GM20000 (cell line): ENCODE data around the gene MMP10.

ENCODE experiments used
- DNase-seq: peaks from one replicate; pipeline ENCODE4 v3.0.0; 2012; ENCODE audit warnings: low spot score
- TF ChIP-seq, protein P1 (sequence below): IDR thresholded peaks from 2 replicates; pipeline ENCODE4 v1.5.1; 2012; ENCODE audit warnings: mild to moderate bottlenecking, control low read depth; ENCODE audit errors: extremely low read depth, missing control alignments

Gene MMP10

GRCh38 chr11:102809971-102810370 is 29.5 kb upstream of the MMP10 start:
- no peak for DNase-seq
- TF ChIP-seq, protein P1, sequence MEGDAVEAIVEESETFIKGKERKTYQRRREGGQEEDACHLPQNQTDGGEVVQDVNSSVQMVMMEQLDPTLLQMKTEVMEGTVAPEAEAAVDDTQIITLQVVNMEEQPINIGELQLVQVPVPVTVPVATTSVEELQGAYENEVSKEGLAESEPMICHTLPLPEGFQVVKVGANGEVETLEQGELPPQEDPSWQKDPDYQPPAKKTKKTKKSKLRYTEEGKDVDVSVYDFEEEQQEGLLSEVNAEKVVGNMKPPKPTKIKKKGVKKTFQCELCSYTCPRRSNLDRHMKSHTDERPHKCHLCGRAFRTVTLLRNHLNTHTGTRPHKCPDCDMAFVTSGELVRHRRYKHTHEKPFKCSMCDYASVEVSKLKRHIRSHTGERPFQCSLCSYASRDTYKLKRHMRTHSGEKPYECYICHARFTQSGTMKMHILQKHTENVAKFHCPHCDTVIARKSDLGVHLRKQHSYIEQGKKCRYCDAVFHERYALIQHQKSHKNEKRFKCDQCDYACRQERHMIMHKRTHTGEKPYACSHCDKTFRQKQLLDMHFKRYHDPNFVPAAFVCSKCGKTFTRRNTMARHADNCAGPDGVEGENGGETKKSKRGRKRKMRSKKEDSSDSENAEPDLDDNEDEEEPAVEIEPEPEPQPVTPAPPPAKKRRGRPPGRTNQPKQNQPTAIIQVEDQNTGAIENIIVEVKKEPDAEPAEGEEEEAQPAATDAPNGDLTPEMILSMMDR = no peak

- TF ChIP-seq, protein P1 = no peak
- peak; percentile 8 for DNase-seq
Observed at GRCh38 chr11:102807921-102808320, 27.5 kb upstream of the MMP10 start.

GRCh38 chr11:102806296-102806695 is 25.9 kb upstream of the MMP10 start:
- no peak for DNase-seq
- TF ChIP-seq, protein P1 = no peak

- no peak for DNase-seq
- TF ChIP-seq, protein P1 = no peak
Observed at GRCh38 chr11:102802341-102802740, 21.9 kb upstream of the MMP10 start.

DNA sequence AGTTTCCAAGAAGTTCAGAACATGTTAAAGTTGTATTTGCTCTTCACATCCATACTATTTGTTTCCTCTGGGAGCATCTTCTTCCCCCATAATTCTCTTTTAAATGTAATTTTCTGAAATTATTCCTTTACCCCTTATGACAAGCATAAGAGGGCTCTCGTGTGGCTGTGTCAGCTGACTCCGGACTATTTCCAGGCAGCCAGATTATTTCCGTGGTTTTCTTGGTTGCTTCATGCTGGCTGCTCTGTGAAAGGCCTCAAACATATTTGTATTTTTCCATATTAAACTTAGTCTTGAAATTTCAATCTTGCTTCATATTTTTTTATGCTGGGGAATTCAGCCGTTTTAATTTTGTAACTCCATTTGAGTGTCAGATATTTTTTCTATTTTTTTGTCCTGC is 20.3 kb upstream of the MMP10 start:
- TF ChIP-seq, protein P1 = no peak
- DNase-seq = no peak

DNA sequence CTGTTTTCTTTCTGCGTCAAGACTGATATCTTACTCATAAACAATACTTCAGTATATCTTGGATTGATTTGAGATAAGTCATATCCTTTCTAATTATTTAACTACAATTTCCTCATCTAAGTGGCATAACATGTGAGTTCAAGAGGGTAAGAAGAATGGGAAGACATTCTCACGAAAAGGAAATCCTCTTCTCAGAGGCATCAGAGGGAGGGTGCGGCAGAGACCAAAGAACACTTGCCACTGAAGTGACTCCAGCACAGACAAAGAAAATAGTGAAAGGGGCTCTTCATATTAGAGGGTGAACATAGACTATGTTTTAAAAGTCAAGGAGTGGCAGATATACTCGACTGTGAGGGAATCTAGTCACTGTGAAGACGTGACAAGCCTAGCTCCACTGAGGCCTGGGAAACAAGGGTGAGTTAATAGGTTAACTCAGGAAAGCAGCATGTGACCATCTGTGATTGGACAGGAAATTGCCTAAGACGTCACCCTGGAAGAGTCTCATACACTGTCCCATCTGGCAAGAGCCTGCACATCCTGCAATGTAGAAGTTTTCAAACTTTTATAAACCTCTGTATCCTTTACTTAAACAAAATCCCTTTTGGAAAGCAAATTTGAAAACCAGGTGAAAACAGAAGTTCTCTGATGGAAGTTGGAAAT is 19.4 kb upstream of the MMP10 start:
- TF ChIP-seq, protein P1 = no peak

DNA sequence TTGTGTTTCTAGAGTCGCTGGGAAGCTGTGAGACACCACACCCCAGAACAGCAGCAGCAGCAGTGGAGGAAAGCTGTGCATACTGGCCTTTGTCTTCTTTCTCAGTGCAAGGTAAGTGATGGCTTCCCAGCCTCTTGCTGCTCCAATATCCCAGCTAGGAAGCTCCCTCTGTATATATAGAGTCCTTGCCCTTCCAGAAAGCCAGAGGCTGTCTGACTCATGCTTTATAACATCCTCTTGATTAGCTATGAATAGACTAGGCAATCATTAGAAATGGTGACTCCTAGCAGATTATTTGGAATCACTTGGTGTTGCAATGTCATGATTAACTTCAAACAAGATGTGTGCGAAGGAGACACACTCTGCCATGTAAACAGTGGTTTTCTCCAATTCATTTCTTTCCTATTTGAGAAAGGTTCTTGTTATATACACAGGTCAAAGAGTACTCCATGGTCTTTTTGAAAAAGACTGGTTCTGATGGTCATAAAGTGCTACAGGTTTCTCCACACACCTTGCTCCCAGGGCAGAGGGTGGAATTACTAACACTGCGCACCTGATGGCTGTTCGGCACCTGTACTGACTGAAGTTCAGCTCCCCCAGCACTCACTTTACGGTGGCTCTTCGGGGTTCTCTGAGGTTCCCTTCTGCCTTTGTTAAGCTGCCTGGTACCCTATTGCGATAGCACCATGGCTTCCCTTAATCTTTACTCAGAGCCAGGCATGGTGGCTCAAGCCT is 17.8 kb upstream of the MMP10 start, which contains the start of gene MMP1:
TSS of gene MMP1 (minus strand) at position 149 of the 735 bp plus-strand sequence. CDS start at position 81, 68 bp downstream.
- DNase-seq = no peak
- TF ChIP-seq, protein P1 = no peak

More for the DNA sequence above, 19.4 kb upstream of the MMP10 start:
- DNase-seq = no peak
